AG10803 (cell line): ENCODE measurements around the gene HIP1.

Source experiments
- DNase-seq: peaks from one replicate; pipeline ENCODE4 v3.0.0; 2010; ENCODE audit warnings: low read depth
- H3K4me3 ChIP-seq: 2 replicates; pipeline ENCODE4 v1.5.1; 2011; ENCODE audit warnings: mild to moderate bottlenecking, low read length, control low read depth
- TF ChIP-seq, protein P1 (sequence below): conservative IDR thresholded peaks from 2 replicates; pipeline ENCODE4 v1.5.1; 2011; ENCODE audit warnings: mild to moderate bottlenecking, low read length, control low read depth, inconsistent platforms

The HIP1 gene

DNA sequence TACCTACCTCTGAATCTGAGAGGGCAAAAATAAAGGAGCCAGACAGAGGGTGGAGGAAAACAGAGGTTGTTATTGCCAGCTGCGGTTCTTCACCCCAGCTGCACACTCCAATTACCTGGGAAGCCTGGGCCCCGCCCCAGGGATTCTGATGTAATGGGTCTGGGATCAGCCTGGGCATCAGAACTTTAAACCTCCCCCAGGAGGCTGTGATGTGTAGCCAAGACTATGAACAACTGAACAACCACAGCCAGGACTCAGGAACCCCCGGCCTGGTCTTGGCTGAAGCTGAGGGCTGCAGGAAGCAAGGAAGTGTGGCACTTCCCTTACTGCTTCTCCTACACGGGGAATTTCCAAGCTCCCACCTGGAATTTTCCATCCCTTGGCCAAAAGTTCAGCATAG is 89.3 kb downstream of the HIP1 start:
- TF ChIP-seq, protein P1, sequence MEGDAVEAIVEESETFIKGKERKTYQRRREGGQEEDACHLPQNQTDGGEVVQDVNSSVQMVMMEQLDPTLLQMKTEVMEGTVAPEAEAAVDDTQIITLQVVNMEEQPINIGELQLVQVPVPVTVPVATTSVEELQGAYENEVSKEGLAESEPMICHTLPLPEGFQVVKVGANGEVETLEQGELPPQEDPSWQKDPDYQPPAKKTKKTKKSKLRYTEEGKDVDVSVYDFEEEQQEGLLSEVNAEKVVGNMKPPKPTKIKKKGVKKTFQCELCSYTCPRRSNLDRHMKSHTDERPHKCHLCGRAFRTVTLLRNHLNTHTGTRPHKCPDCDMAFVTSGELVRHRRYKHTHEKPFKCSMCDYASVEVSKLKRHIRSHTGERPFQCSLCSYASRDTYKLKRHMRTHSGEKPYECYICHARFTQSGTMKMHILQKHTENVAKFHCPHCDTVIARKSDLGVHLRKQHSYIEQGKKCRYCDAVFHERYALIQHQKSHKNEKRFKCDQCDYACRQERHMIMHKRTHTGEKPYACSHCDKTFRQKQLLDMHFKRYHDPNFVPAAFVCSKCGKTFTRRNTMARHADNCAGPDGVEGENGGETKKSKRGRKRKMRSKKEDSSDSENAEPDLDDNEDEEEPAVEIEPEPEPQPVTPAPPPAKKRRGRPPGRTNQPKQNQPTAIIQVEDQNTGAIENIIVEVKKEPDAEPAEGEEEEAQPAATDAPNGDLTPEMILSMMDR: no peak
- DNase-seq: no peak
- no peak overlapping the region for H3K4me3 ChIP-seq

DNA sequence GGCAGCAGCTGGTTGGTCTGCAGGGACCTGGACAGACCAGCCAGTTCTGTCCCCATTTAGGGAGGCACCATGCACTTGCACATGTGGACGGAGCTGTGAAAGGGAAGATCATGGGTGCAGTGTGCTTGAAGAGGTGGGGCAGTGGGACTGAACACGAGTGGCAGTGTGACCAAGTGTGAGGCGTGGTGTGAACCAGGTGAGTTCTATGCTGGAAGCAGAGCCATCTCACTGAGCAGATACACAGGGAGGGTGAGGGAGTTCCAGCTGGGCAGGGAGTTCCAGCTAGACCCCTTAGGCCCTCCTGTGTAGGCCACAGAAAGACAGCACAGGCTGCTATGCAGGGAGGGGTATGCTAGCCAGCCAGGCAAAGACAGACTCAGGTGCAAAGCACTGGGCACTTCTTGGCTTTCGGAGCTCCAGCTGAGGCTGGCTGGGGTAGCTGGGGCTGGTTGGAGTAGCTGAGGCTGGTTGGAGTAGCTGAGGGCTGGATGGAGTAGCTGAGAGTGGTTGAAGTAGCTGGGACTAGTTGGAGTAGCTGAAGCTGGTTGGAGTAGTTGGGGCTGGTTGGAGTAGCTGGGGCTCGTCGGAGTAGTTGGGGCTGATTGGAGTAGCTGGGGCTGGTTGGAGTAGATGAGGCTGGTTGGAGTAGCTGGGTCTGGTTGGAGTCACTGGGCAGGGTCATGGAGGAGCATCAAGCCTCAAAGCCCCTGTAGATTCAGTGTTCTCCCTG is 90.9 kb downstream of the HIP1 start:
- DNase-seq: no peak
- TF ChIP-seq, protein P1: no peak
- H3K4me3 ChIP-seq: no peak overlapping the region

DNA sequence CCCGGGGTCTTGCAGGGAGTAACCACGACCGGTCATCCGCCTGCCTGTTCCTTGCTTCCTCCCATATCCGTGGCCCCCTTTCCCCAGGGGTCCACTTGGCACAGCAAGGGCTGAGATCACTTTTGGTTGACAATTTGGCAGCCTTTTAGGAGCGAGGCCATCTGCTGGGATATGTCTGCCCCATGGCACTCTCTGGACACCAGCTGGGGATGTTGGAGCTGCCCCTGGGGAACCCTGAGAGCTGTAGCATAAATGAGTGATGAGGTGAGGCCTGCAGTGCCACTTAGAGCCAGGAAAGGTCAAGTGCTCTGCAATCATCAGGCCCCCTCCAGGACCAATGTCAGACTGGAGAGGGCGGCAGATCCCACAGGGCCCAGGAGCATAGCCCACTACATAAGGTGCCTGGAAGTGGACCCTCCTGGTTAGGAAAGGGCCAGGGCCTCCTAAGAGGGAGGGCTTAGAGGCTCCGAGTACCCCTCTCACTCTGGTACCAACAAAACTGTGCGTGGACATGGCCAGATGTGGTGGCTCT is 92.1 kb downstream of the HIP1 start:
- no peak overlapping the region for H3K4me3 ChIP-seq
- DNase-seq: no peak
- TF ChIP-seq, protein P1: no peak

DNA sequence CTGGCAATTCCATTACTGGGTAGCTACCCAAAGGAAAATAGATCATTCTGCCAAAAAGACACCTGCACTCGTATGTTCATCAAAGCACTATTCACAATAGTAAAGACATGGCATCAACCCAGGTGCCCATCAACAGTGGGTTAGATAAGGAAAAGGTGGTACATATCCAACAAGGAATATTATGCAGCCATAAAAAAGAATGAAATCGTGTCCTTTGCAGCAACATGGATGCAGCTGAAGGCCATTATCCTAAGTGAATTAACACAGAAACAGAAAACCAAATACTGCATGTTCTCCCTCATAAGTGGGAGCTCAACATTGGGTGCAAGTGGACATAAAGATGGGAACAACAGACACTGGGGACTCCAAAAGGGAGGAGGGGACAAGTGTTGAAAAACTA is 93.2 kb downstream of the HIP1 start:
- TF ChIP-seq, protein P1: no peak
- DNase-seq: no peak
- H3K4me3 ChIP-seq: no peak overlapping the region

DNA sequence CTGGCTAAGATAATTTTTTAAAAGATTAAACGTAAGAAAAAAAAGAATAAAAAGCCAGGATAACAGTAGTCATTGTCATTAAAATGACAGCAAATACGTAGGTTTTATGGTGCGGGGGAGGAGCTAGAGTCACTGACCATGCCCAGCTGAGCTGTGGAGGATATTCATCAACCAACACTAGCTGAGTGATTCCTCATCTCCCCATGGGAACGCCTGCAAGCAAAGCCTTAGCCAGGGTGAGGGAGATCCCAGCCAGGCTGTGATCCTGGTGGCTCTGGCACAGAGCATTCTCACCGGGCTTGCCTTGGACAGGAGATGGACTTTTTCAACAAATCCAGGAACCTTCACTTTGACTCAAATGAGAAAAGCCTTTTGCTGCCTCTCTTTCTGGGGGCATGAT is 94.2 kb downstream of the HIP1 start:
- TF ChIP-seq, protein P1: no peak
- no peak for DNase-seq
- no peak overlapping the region for H3K4me3 ChIP-seq

DNA sequence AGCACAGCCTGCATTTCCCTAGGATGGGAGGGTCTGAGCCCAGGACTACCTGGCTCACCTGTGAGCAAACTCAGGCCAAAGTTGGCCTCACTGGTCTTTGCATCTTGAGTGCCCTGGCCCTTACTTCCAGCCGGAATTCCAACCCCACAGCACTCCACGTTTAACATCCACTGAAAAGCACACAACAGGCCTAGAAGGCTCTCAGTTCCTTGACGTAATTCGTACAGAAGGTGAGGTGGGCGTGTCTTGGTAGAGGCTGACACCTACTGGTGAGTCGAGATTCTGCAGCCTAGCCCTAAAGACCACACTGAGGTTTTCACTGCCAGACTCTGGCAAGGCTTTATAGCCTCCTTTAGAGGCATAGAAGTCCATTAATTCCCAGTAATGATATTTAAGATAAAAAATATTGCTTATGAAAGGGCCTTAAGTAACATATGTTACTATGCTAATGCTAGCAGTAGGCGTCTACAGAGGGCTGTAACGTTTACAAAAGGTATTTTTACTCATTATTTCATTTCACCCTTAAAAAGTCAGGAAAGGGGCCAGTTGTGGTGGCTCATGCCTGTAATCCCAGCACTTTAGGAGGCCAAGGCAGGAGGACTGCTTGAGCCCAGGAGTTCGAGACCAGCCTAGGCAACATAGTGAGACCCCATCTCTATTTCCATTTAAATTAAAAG is 95.8 kb downstream of the HIP1 start:
- H3K4me3 ChIP-seq: no peak overlapping the region
- TF ChIP-seq, protein P1: peak; percentile 66
- DNase-seq: peak; percentile 46

DNA sequence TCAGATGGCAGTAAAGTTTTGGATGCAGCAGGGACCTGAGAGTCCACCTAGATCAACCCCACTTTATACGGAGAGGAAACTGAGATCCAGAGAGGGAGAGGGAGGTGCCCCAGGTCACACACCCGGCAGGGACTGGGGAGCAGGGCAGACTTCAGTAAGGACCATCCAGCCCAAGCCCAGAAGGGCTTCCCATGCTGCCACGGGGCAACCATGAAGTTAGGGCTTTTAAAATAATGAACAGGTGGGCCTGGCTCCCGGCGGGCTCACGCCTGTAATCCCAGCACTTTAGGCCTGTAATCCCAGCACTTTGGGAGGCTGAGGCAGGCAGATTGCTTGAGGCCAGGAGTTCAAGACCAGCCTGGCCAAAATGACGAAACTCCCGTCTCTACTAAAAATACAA is 98.5 kb downstream of the HIP1 start:
- TF ChIP-seq, protein P1: no peak
- no peak overlapping the region; the same call in 1 of the 2 replicates for H3K4me3 ChIP-seq
- no peak for DNase-seq
